ENCODE results near the gene PPP2R3A. TPM values are rescaled to one million over a fixed set of nuclear protein-coding genes. Genes with fewer than 3 reads are reported as not detected.

The PPP2R3A gene
- total RNA-seq, 1 experiment from 2014 or later = 16.5 TPM

- Histone ChIP-seq H3K4me1 (no peaks in the 10 kb centered on the region), H3K9me3 (replicated peaks) (no peaks in the 10 kb centered on the region; the same call in 1 of the 2 replicates), H3K27ac (no peak overlapping the region), H3K27me3 (no peaks in the 10 kb centered on the region), H3K4me3 (no peak overlapping the region), H3K36me3 (no peaks in the 10 kb centered on the region)
- no peak for DNase-seq
Measured at GRCh38 chr3:135950941-135951340, 14.6 kb upstream of the PPP2R3A start.

DNA sequence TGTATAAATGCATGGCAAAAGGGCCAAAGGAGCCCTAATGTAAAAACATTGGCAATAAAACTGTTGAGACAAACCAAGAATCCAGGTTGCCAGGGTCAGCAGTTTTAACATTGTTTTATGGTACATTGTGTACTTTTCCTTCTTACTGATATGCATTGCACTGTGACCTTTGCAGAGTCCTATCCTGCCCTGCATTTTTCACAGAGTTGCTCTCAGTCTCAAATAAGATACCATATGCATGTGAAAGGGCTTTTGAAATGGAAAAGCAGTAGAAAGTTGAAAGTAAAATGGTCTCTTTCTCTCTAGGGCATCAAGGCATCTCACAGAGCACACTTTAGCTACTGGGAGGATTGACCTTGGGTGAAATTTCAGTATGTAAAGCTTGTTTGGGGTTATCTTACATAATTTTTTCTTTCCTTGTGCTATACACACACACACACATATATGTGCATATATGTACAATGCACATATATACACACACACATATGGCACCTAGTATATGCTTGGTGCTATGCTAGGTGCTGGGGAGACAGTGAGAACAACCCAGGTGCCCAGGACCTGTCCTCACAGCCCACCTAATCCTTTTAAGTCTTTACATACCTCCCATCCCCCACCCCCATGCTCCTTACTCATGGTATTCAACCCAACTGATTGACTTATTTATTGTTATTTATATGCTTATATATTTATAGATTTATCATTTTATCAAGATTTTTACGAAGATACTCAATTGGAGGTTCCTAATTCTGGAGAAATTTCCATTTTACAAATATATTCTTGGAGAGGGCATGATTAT is 1.2 kb upstream of the PPP2R3A start:
- Histone ChIP-seq H3K4me1 (0 out of 2 replicates have a peak, but pooled peaks cover 4% of the 10 kb centered on the region), H3K9me3 (replicated peaks) (no peaks in the 10 kb centered on the region; the same call in 1 of the 2 replicates), H3K4me3 (no peak overlapping the region), H3K36me3 (no peaks in the 10 kb centered on the region), H3K27ac (no peak overlapping the region), H3K27me3 (no peaks in the 10 kb centered on the region)
- no peak for DNase-seq

DNA sequence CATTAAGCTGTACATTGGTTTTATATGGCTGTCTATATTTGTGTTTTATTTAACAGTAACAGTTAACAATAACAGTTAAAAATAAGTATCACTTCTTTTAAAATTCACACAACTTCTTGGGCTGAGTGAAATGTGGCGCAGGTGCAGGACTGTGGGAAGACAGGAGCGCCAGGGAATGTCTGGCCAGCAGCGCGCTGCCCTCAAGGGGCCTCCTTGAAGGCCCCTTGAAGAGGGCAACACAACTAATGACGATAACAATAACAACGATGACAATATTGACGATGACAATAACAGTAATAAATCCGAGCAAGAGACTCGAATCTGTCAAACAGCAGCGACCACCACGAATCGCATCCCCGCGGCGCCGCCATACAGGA is 411 bp upstream of the PPP2R3A start:
- H3K4me1 ChIP-seq = peaks cover 4% of the 10 kb centered on the region
- no peaks in the 10 kb centered on the region for H3K36me3 ChIP-seq
- no peaks in the 10 kb centered on the region; the same call in 1 of the 2 replicates for H3K9me3 ChIP-seq (replicated peaks)
- DNase-seq = no peak
- no peak overlapping the region for H3K27ac ChIP-seq
- H3K27me3 ChIP-seq = no peaks in the 10 kb centered on the region
- H3K4me3 ChIP-seq = peak overlapping the region; percentile 73

GRCh38 chr3:135966271-135966961 is 888 bp downstream of the PPP2R3A start:
- H3K4me3 ChIP-seq = peak overlapping the region; percentile 73
- no peaks in the 10 kb centered on the region for H3K27me3 ChIP-seq
- peak overlapping the region; percentile 49 for H3K27ac ChIP-seq
- H3K36me3 ChIP-seq = no peaks in the 10 kb centered on the region
- peak; percentile 54 to 61 for DNase-seq
- peaks cover 16% of the 10 kb centered on the region for H3K4me1 ChIP-seq
- no peaks in the 10 kb centered on the region for H3K9me3 ChIP-seq (replicated peaks)

GRCh38 chr3:135966962-135967274 is 1.4 kb downstream of the PPP2R3A start:
- no peaks in the 10 kb centered on the region for H3K27me3 ChIP-seq
- no peak for DNase-seq
- peaks cover 16% of the 10 kb centered on the region for H3K4me1 ChIP-seq
- peak overlapping the region; percentile 73 for H3K4me3 ChIP-seq
- H3K9me3 ChIP-seq (replicated peaks) = no peaks in the 10 kb centered on the region
- no peak overlapping the region for H3K27ac ChIP-seq
- no peaks in the 10 kb centered on the region for H3K36me3 ChIP-seq

GRCh38 chr3:135967867-135968266 is 2.3 kb downstream of the PPP2R3A start:
- Histone ChIP-seq H3K36me3 (no peaks in the 10 kb centered on the region), H3K4me3 (no peak overlapping the region), H3K4me1 (peaks cover 16% of the 10 kb centered on the region), H3K27me3 (no peaks in the 10 kb centered on the region), H3K9me3 (replicated peaks) (no peaks in the 10 kb centered on the region), H3K27ac (no peak overlapping the region)
- DNase-seq = no peak

DNA sequence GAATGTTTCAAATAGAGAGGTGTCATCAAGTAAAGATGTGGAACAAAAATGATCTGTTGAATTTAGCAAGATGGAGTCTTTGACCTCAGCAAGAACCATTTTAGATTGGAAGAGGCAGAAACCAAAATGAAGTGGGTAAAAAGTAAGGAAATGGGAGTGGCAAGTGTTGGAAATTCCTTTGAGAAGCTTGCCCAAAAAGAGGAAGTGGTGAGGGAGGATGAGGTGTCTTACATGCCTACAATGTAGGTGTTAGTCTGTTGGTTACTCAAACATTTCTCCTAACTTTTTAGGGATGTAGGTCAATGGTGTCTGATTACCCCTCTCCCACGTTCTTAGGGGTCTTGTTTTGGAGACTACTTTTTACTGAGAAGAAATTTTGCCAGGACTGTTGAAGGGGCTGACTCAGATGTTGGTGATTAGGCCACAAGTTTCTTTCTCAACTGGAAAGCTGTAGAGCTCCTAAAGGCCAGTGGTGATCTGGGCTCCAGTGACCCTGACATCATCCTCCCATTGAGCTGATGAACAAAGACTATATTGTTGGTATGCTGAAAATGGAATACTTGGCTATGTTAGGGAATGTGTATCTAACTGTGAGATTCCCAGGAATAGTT is 5.1 kb downstream of the PPP2R3A start:
- no peaks in the 10 kb centered on the region for H3K9me3 ChIP-seq (replicated peaks)
- no peaks in the 10 kb centered on the region for H3K36me3 ChIP-seq
- peaks cover 16% of the 10 kb centered on the region for H3K4me1 ChIP-seq
- H3K4me3 ChIP-seq = no peak overlapping the region
- peak overlapping the region; percentile 29 for H3K27ac ChIP-seq
- peak; percentile 27 to 47 for DNase-seq
- no peaks in the 10 kb centered on the region for H3K27me3 ChIP-seq

DNA sequence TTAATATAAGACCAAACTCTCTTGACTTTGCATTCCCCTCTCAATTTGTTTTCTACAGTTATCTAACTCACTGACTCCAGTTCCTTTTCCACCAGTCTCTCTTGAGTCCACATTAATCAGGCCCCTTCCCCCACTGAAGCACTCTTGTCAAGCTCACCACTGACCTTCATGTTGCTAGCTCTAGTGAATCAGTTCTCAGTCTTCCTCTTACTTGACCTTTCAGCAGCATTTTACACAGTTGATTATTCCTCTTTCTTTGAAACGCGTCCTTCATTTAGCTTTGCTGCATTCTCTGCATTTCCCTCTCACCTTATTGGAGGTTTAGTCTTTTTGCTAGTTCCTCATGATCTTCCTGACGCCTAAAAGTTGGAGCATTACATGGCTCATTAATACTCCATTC is 8.3 kb downstream of the PPP2R3A start:
- Histone ChIP-seq H3K27me3 (no peaks in the 10 kb centered on the region), H3K36me3 (no peaks in the 10 kb centered on the region), H3K9me3 (replicated peaks) (no peaks in the 10 kb centered on the region), H3K27ac (no peak overlapping the region), H3K4me3 (no peak overlapping the region), H3K4me1 (peaks cover 12% of the 10 kb centered on the region)
- DNase-seq = no peak

DNA sequence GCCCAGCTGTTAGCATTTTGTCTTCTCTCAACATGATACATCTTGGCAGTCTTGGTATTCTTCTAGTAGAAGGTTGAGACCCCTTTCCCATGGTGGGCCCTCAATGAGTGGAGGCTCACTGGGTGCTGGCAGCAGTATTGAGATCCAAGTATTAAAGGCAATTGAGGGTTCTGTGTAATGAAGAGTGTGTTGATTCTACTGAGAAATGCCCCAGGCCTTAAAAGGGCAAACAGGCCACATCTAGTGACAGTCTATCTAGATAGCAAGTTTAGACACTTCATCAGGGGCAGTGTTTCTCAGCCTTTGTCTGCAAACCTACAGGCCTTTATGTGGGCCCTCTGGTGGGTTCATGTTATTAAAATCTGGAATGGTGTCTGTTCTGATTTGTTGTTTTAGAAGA is 9.5 kb downstream of the PPP2R3A start:
- Histone ChIP-seq H3K27ac (no peak overlapping the region), H3K27me3 (no peaks in the 10 kb centered on the region), H3K4me1 (peaks cover 12% of the 10 kb centered on the region), H3K36me3 (no peaks in the 10 kb centered on the region), H3K9me3 (replicated peaks) (no peaks in the 10 kb centered on the region), H3K4me3 (no peak overlapping the region)
- DNase-seq = no peak

GRCh38 chr3:135975536-135975935 is 10.0 kb downstream of the PPP2R3A start:
- Histone ChIP-seq H3K36me3 (no peaks in the 10 kb centered on the region), H3K9me3 (replicated peaks) (no peaks in the 10 kb centered on the region), H3K4me1 (peaks cover 8% of the 10 kb centered on the region), H3K27me3 (no peaks in the 10 kb centered on the region), H3K27ac (no peak overlapping the region), H3K4me3 (no peak overlapping the region)
- DNase-seq = no peak

GRCh38 chr3:135980343-135980742 is 14.8 kb downstream of the PPP2R3A start:
- H3K36me3 ChIP-seq = no peaks in the 10 kb centered on the region
- H3K27ac ChIP-seq = no peak overlapping the region
- no peaks in the 10 kb centered on the region for H3K27me3 ChIP-seq
- DNase-seq = no peak
- no peaks in the 10 kb centered on the region for H3K9me3 ChIP-seq (replicated peaks)
- no peak overlapping the region for H3K4me3 ChIP-seq
- H3K4me1 ChIP-seq = no peaks in the 10 kb centered on the region

GRCh38 chr3:135981701-135982403 is 16.3 kb downstream of the PPP2R3A start:
- Histone ChIP-seq H3K27ac (no peak overlapping the region), H3K27me3 (no peaks in the 10 kb centered on the region), H3K9me3 (replicated peaks) (no peaks in the 10 kb centered on the region), H3K4me3 (no peak overlapping the region), H3K36me3 (no peaks in the 10 kb centered on the region), H3K4me1 (no peaks in the 10 kb centered on the region)
- no peak for DNase-seq

- no peak overlapping the region for H3K4me3 ChIP-seq
- no peaks in the 10 kb centered on the region for H3K9me3 ChIP-seq (replicated peaks)
- no peaks in the 10 kb centered on the region for H3K36me3 ChIP-seq
- no peaks in the 10 kb centered on the region for H3K4me1 ChIP-seq
- DNase-seq = no peak
- no peak overlapping the region for H3K27ac ChIP-seq
- H3K27me3 ChIP-seq = no peaks in the 10 kb centered on the region
Measured at GRCh38 chr3:135982404-135982761, 16.9 kb downstream of the PPP2R3A start.

GRCh38 chr3:135982922-135983581 is 17.5 kb downstream of the PPP2R3A start:
- no peak overlapping the region for H3K4me3 ChIP-seq
- no peak for DNase-seq
- no peaks in the 10 kb centered on the region for H3K27me3 ChIP-seq
- no peaks in the 10 kb centered on the region for H3K4me1 ChIP-seq
- H3K36me3 ChIP-seq = no peaks in the 10 kb centered on the region
- H3K9me3 ChIP-seq (replicated peaks) = no peaks in the 10 kb centered on the region
- H3K27ac ChIP-seq = no peak overlapping the region

All from SJCRH30 (cell line).